ENCODE data around the gene IGFBP7.

IGFBP7 gene

GRCh38 chr4:57109847-57110639 is at the start of gene IGFBP7:
IGFBP7 (minus strand) TSS chr4:57110385; CDS start chr4:57110351, 34 bp downstream.
- DNase-seq, result no peak

- no peak for DNase-seq
These were observed 49.7 kb upstream of the IGFBP7 start for GRCh38 chr4:57159866-57160265.

- DNase-seq, result no peak
These were observed 48.6 kb upstream of the IGFBP7 start for GRCh38 chr4:57158762-57159161.

- no peak for DNase-seq
These were observed 48.0 kb upstream of the IGFBP7 start for GRCh38 chr4:57158221-57158620.

- no peak for DNase-seq
These were observed 47.5 kb upstream of the IGFBP7 start for GRCh38 chr4:57157596-57158137.

GRCh38 chr4:57156242-57156990 is 46.2 kb upstream of the IGFBP7 start:
- DNase-seq, result no peak

GRCh38 chr4:57154926-57155325 is 44.7 kb upstream of the IGFBP7 start:
- no peak for DNase-seq

GRCh38 chr4:57154191-57154590 is 44.0 kb upstream of the IGFBP7 start:
- DNase-seq, result no peak

GRCh38 chr4:57153207-57153606 is 43.0 kb upstream of the IGFBP7 start:
- no peak for DNase-seq

GRCh38 chr4:57151481-57151880 is 41.3 kb upstream of the IGFBP7 start:
- DNase-seq, result no peak

GRCh38 chr4:57149833-57150232 is 39.6 kb upstream of the IGFBP7 start:
- no peak for DNase-seq

GRCh38 chr4:57148831-57149505 is 38.8 kb upstream of the IGFBP7 start:
- DNase-seq, result no peak

- no peak for DNase-seq
These were observed 38.0 kb upstream of the IGFBP7 start for GRCh38 chr4:57148177-57148576.

- no peak for DNase-seq
These were observed 37.3 kb upstream of the IGFBP7 start for GRCh38 chr4:57147335-57148060.

- no peak for DNase-seq
These were observed 36.3 kb upstream of the IGFBP7 start for GRCh38 chr4:57146444-57146843.

GRCh38 chr4:57144466-57144865 is 34.3 kb upstream of the IGFBP7 start:
- DNase-seq, result no peak

- DNase-seq, result no peak
These were observed 29.6 kb upstream of the IGFBP7 start for GRCh38 chr4:57139783-57140182.

- DNase-seq, result no peak
These were observed 27.1 kb upstream of the IGFBP7 start for GRCh38 chr4:57137261-57137660.

GRCh38 chr4:57136281-57136680 is 26.1 kb upstream of the IGFBP7 start:
- DNase-seq, result no peak

- no peak for DNase-seq
These were observed 22.6 kb upstream of the IGFBP7 start for GRCh38 chr4:57132743-57133137.

GRCh38 chr4:57131849-57132742 is 21.9 kb upstream of the IGFBP7 start:
- DNase-seq, result peak; percentile 29

- DNase-seq, result no peak
These were observed 19.3 kb upstream of the IGFBP7 start for GRCh38 chr4:57129477-57129876.

Measured in NCI-H1105 (cell line).